Measurements from ENCODE around the gene BROX. TPM values are rescaled to one million over a fixed set of nuclear protein-coding genes. Genes with fewer than 3 reads are reported as not detected.
"Not testable (repeated sequence)": the region's sequence is repeated elsewhere in the genome, so short reads cannot be mapped to it uniquely, and the experiment has no call there.

Gene BROX
- total RNA-seq, 2 donors from 2014 or later, result 56.8 to 79.8 TPM

DNA sequence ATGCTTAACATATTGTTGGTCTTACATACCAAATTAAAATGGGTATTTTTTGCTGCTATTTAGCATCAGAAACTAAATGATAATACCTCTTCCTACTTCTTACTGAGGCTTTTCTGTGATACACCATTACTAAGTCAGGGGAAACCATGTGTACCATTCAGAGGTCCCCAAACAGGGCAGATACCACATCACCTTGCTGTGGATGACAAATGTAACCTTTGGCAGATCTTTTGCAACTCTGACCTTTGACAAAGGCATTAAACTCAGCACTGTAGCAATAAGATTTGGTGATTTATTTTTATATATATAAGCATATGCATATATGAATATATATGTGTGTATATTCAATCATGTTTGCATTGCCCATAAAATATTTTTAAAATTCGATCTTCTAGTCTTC, 27.6 kb downstream of the BROX start:
- Histone ChIP-seq H3K27me3 (no peaks in the 10 kb centered on the region), H3K4me1 (no peaks in the 10 kb centered on the region), H3K36me3 (no peaks in the 10 kb centered on the region), H3K4me3 (no peak overlapping the region), H3K9ac (ENCODE audit: low read depth in 2 of 2, low read length in 2 of 2) (no peak overlapping the region), H3K9me3 (no peaks in the 10 kb centered on the region), H3K27ac (no peak overlapping the region)
- no peak for DNase-seq
- intact Hi-C loops (cut with DNase I), result no loop called here
- TF ChIP-seq, protein P1, sequence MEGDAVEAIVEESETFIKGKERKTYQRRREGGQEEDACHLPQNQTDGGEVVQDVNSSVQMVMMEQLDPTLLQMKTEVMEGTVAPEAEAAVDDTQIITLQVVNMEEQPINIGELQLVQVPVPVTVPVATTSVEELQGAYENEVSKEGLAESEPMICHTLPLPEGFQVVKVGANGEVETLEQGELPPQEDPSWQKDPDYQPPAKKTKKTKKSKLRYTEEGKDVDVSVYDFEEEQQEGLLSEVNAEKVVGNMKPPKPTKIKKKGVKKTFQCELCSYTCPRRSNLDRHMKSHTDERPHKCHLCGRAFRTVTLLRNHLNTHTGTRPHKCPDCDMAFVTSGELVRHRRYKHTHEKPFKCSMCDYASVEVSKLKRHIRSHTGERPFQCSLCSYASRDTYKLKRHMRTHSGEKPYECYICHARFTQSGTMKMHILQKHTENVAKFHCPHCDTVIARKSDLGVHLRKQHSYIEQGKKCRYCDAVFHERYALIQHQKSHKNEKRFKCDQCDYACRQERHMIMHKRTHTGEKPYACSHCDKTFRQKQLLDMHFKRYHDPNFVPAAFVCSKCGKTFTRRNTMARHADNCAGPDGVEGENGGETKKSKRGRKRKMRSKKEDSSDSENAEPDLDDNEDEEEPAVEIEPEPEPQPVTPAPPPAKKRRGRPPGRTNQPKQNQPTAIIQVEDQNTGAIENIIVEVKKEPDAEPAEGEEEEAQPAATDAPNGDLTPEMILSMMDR (IDR thresholded peaks at IDR 0.05), result no peak

DNA sequence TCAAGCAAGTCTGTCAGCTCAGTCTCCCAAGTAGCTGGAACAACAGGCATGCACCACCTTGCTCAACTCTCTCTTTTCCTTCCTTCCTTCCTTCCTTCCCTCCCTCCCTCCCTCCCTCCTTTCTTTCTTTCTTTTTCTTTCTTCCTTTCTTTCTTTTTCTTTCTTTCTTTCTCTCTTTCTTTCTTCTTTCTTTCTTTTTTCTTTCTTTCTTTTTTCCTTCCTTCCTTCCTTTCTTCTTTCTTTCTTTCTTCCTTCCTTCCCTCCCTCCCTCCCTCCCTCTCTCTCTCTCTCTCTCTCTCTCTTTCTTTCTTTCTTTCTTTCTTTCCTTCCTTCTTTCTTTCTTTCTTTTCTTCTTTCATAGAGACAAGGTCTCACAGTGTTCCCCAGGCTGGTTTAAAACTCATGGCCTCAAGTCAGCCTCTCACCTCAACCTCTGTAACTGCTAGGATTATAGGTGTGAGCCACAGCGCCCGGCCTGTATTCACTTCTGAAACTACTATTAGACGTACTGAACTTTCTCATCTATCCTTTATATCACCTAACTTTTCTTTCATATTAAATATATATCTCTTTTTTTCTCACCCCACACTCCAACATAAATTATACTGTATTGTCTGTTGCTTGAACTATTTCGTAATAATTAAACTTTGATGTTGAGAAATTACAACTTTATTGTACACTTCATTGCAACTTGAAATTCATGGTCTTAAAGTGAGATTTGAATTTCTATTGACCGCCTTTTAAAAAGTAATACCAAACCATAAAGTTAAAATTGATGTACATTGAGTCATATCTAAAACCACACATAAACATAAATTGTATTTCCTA, 29.5 kb downstream of the BROX start:
- intact Hi-C loops (cut with DNase I); DNase-seq; H3K36me3 ChIP-seq; H3K27ac ChIP-seq; H3K4me3 ChIP-seq; H3K9me3 ChIP-seq; H3K27me3 ChIP-seq; H3K9ac ChIP-seq (ENCODE audit: low read depth in 2 of 2, low read length in 2 of 2); H3K4me1 ChIP-seq: not testable (repeated sequence)

DNA sequence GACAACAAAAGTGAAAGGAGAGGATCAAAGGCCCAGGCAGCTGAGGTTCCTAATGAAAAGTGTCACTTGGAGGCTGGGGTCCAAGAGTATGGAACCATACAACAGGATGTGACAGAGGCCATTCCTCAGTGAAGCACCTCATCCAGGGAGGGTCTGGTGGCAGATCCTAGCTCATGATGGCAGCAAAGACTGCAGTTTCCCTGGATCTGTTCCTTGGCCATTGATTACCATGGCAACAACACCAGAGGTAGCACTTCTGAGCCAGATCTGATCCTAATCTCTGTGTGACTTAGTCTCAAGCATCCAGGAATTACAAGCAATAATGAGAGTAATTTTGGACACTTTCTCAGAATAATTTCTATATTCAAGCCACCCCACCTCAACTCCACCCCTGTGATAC, 37.6 kb downstream of the BROX start:
- Histone ChIP-seq H3K27ac (no peak overlapping the region), H3K36me3 (no peaks in the 10 kb centered on the region), H3K27me3 (no peaks in the 10 kb centered on the region), H3K9ac (ENCODE audit: low read depth in 2 of 2, low read length in 2 of 2) (no peak overlapping the region), H3K9me3 (no peaks in the 10 kb centered on the region), H3K4me3 (no peak overlapping the region), H3K4me1 (no peaks in the 10 kb centered on the region)
- DNase-seq, result no peak
- TF ChIP-seq, protein P1 (IDR thresholded peaks at IDR 0.05), result no peak
- intact Hi-C loops (cut with DNase I), result no loop called here

DNA sequence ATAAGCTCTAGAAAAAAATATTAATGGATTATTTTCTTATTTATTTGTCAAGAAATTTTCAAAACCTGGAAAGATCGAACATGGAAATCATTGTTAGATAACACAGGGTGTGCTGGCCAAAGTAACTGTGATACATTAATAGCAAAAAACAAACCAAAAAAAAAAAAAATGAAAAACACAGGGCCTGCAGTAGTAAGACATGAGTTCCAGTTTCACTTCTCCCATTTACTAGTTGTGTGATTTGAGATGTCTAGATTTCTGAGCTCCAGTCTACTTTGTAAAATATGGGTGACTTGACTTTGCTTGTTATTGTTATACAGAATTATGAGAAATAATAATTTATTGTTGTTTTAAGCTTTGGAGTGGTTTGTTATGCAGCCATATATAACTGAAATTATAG, 38.3 kb downstream of the BROX start:
- Histone ChIP-seq H3K4me3 (no peak overlapping the region), H3K9me3 (no peaks in the 10 kb centered on the region), H3K9ac (ENCODE audit: low read depth in 2 of 2, low read length in 2 of 2) (no peak overlapping the region), H3K27ac (no peak overlapping the region), H3K36me3 (no peaks in the 10 kb centered on the region), H3K27me3 (no peaks in the 10 kb centered on the region), H3K4me1 (no peaks in the 10 kb centered on the region)
- TF ChIP-seq, protein P1 (IDR thresholded peaks at IDR 0.05), result no peak
- no peak for DNase-seq
- intact Hi-C loops (cut with DNase I), result no loop called here

DNA sequence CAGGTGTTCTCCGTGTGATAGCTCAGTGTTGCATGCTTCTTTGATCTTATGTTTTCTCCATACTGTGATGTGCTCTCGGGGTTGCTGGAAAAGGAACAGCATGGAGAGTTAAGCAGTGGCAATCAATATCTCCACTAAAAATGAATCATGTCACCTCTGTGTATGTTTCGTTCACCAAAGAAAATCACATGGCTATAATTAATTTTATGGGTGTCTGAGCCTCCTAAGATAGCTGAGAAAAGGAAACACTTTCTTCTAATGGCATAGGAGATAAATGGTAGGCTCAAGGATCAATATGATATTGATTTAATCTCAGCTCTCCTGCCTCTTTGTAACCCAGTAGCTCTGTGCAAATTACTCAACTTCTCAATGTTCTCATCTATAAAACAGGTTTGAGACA, 38.9 kb downstream of the BROX start:
- DNase-seq, result no peak
- intact Hi-C loops (cut with DNase I), result no loop called here
- Histone ChIP-seq H3K27me3 (no peaks in the 10 kb centered on the region), H3K27ac (no peak overlapping the region), H3K4me1 (no peaks in the 10 kb centered on the region), H3K9ac (ENCODE audit: low read depth in 2 of 2, low read length in 2 of 2) (no peak overlapping the region), H3K36me3 (no peaks in the 10 kb centered on the region), H3K9me3 (no peaks in the 10 kb centered on the region), H3K4me3 (no peak overlapping the region)
- TF ChIP-seq, protein P1 (IDR thresholded peaks at IDR 0.05), result no peak

DNA sequence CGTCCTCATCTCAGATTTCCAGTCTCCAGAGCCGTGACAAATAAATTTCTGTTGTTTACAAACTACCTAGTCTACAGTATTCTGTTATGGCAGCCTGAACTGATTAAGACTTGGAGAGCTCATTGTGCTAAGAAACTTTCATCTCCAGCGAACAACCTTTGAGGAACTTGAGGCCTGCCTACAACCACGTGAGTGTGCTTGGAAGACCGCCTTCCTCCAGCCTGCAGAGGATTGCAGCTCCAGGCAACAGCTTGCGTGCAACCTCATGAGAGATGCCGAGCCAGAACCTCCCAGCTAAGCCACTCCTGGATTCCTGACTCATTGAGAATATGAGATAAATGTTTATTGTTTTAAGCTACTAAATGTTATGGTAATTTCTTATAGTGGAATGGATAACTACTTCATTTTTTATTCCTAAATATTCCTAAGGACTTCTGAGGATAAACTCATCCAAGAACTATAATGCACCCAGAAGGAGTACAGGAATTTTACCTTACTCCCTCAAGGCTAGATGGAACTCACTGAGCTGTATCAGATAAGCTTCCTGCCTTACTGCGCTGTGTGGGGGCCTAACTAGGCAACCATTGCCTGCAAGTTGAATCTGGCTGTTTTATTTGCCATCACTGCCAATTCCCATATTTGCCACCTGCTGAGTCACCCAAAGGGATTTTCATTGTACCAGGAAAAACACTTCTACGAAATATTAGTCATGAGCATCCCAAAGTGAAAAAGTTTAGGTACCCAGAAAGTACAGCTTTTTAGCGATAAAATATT, 42.2 kb downstream of the BROX start:
- intact Hi-C loops (cut with DNase I), result no loop called here
- Histone ChIP-seq H3K9me3 (no peaks in the 10 kb centered on the region), H3K4me3 (no peak overlapping the region), H3K36me3 (no peaks in the 10 kb centered on the region), H3K27ac (no peak overlapping the region), H3K9ac (ENCODE audit: low read depth in 2 of 2, low read length in 2 of 2) (no peak overlapping the region), H3K4me1 (no peaks in the 10 kb centered on the region), H3K27me3 (no peaks in the 10 kb centered on the region)
- TF ChIP-seq, protein P1 (IDR thresholded peaks at IDR 0.05), result no peak
- no peak for DNase-seq
